Panc1 (cell line): ENCODE measurements around the gene SSX1.
"Not testable (repeated sequence)": the region's sequence is repeated elsewhere in the genome, so short reads cannot be mapped to it uniquely, and the experiment has no call there.

Experiments used
- SIN3A ChIP-seq: IDR thresholded peaks from 2 replicates; pipeline ENCODE4 v1.6.1; 2012; ENCODE audit warnings: low read depth, mild to moderate bottlenecking, low read length, moderate library complexity, borderline replicate concordance; ENCODE audit not compliant: insufficient read depth
- TF ChIP-seq, protein P1 (sequence below): fragments of 450-650 bp; IDR thresholded peaks from 2 replicates; pipeline ENCODE4 v1.5.1; 2017; ENCODE audit warnings: mild to moderate bottlenecking

DNA sequence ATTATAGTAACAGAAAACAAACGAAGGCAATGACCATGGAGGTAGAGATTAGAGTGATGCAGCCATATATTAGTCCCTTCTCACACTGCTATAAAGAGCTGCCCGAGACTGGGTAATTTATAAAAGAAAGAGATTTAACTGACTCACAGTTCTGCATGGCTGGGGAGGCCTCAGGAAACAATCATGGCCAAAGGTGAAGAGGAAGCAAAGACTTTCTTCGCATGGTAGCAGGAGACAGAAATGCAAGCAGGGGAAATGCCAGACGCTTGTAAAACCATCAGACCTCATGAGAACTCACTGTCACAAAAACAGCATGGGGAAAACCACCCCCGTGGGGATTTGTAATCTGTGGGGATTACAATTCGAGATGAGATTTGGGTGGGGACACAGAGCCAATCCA lies 2.2 kb upstream of the SSX1 start:
- TF ChIP-seq, protein P1, sequence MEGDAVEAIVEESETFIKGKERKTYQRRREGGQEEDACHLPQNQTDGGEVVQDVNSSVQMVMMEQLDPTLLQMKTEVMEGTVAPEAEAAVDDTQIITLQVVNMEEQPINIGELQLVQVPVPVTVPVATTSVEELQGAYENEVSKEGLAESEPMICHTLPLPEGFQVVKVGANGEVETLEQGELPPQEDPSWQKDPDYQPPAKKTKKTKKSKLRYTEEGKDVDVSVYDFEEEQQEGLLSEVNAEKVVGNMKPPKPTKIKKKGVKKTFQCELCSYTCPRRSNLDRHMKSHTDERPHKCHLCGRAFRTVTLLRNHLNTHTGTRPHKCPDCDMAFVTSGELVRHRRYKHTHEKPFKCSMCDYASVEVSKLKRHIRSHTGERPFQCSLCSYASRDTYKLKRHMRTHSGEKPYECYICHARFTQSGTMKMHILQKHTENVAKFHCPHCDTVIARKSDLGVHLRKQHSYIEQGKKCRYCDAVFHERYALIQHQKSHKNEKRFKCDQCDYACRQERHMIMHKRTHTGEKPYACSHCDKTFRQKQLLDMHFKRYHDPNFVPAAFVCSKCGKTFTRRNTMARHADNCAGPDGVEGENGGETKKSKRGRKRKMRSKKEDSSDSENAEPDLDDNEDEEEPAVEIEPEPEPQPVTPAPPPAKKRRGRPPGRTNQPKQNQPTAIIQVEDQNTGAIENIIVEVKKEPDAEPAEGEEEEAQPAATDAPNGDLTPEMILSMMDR = not testable (repeated sequence)
- TF ChIP-seq SIN3A = not testable (repeated sequence)
